ENCODE results near the gene ROR2. TPM values are rescaled to one million over a fixed set of nuclear protein-coding genes. Genes with fewer than 3 reads are reported as not detected.

The ROR2 gene
- total RNA-seq, 1 experiment from 2014 or later: 2.7 TPM

GRCh38 chr9:91852801-91853347 lies 97.2 kb downstream of the ROR2 start:
- no peak overlapping the region for H3K27ac Mint-ChIP-seq
- H3K9me3 Mint-ChIP-seq: no peaks in the 10 kb centered on the region
- DNase-seq: no peak
- H3K4me1 ChIP-seq (ENCODE audit: insufficient read depth, low read length): no peaks in the 10 kb centered on the region
- no peak overlapping the region for H3K4me2 ChIP-seq (ENCODE audit: insufficient read depth, insufficient read length, low read length)
- no peak overlapping the region for H3K56ac ChIP-seq (ENCODE audit: insufficient read length, low read depth, low read length)
- no peak overlapping the region for H2BK15ac ChIP-seq (ENCODE audit: low read depth, low read length)
- no CpG with 5 or more reads among the region's 18 CpGs for WGBS (ENCODE audit: extremely low coverage, insufficient read length, low lambda C conversion rate)
- no peak overlapping the region for H2BK12ac ChIP-seq (ENCODE audit: insufficient read length, low read depth, low read length)
- H3K27me3 ChIP-seq (ENCODE audit: insufficient read depth, low read length): no peaks in the 10 kb centered on the region
- H3K27ac ChIP-seq (ENCODE audit: insufficient read length, low read depth, low read length): no peak overlapping the region
- H2AK5ac ChIP-seq (ENCODE audit: insufficient read length, low read length): no peak overlapping the region
- no peak overlapping the region for H3K9ac ChIP-seq (ENCODE audit: extremely low read depth, insufficient read length, low read length)
- no peak overlapping the region for H3K23ac ChIP-seq (ENCODE audit: insufficient read length, low read depth, low read length)
- H2BK20ac ChIP-seq (ENCODE audit: low read depth, low read length, poor library complexity, severe bottlenecking): no peak overlapping the region
- H4K8ac ChIP-seq (replicated peaks; ENCODE audit: insufficient read length, low read depth, low read length): no peak overlapping the region
- no peaks in the 10 kb centered on the region; a peak in 1 of 7 replicates for H3K36me3 Mint-ChIP-seq (ENCODE audit: insufficient read depth in 1 of 3, low read depth in 3 of 3)
- no peak for TF ChIP-seq CTCF (conservative IDR thresholded peaks at IDR 0.05)
- H4K5ac ChIP-seq (ENCODE audit: insufficient read length, low read depth, low read length): no peak overlapping the region
- H2AFZ ChIP-seq (ENCODE audit: low read length): no peak overlapping the region
- no peaks in the 10 kb centered on the region for H3K9me3 ChIP-seq (ENCODE audit: control insufficient read depth, low read depth, low read length)
- no peaks in the 10 kb centered on the region for H3K79me1 ChIP-seq (ENCODE audit: insufficient read depth, low read depth, low read length, poor library complexity, severe bottlenecking)
- H3K27me3 Mint-ChIP-seq (ENCODE audit: low read depth): 0 out of 2 replicates have a peak, but pooled peaks cover 2% of the 10 kb centered on the region
- H3K79me2 ChIP-seq (ENCODE audit: insufficient read depth, low read length): no peaks in the 10 kb centered on the region
- H3K14ac ChIP-seq (ENCODE audit: insufficient read depth, low read length): no peak overlapping the region
- H2BK120ac ChIP-seq (ENCODE audit: low read depth, low read length, poor library complexity, severe bottlenecking): no peak overlapping the region
- H2BK5ac ChIP-seq (ENCODE audit: insufficient read length, low read length): no peak overlapping the region
- H3K23me2 ChIP-seq (ENCODE audit: insufficient read length, low read depth, low read length, poor library complexity, severe bottlenecking): no peaks in the 10 kb centered on the region
- H4K91ac ChIP-seq (ENCODE audit: insufficient read length, low read depth, low read length): no peak overlapping the region
- peaks cover 14 to 25% of the 10 kb centered on the region in 2 experiments for H3K4me1 Mint-ChIP-seq
- H4K20me1 ChIP-seq (ENCODE audit: control insufficient read depth, insufficient read depth, insufficient read length): no peaks in the 10 kb centered on the region
- H3K18ac ChIP-seq (ENCODE audit: insufficient read length, low read depth, low read length): no peak overlapping the region
- no peak overlapping the region for H3T11ph ChIP-seq (ENCODE audit: low read length)
- H3K4ac ChIP-seq (ENCODE audit: low read depth, low read length): no peak overlapping the region
- no peak overlapping the region for H3K4me3 Mint-ChIP-seq
